NCI-H2227 treated with DMSO at 0.1 percent for 48 hours (cell line): ENCODE results near the gene MARCHF9.
"Not testable (repeated sequence)": the region's sequence is repeated elsewhere in the genome, so short reads cannot be mapped to it uniquely, and the experiment has no call there.

Experiments used
- DNase-seq: peaks from one replicate; lab custom pipeline; 2025; lab: John Stamatoyannopoulos, UW

MARCHF9 gene

DNA sequence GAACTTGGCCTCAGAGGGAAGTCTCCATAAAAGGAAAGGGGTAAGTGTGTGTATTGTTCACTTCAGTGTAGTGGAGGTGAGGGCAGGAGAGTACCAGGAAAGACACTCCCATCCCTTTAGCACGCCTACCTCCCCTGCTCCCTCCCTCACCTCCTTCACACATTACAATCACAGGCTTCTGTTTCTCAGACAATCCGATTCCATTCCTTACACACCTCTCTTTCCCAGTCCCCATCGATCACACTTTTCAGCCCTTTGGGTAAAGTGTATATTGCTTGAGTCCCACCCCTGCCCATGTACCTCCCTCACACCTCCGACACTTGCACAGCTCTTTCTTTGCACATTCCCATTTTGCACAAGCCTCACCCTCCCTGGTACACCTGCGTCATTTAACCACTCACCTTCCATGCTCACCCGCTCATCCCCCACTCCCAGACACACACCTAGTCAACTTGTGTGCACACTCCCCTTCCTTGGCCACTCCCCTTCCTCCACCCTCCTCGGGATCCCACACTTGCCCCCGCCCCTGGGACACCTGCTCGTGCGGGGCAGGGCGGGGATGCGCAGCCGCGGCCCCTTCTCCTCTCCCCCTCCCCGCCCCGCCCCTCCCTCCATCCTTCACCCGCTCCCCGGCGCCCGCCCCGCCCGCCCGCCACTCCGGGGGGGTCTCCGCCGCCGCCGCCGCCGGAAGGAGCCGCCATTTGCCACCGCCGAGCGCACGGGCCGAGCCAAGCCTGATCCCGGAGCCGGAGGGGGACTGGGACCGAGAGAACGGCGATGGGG is at the start of gene MARCHF9:
TSS of gene MARCHF9 (plus strand) at position 693 of the 783 bp plus-strand sequence. CDS start 426 bp downstream, outside the sequence.
- peak; percentile 66 for DNase-seq

- no peak for DNase-seq
These were observed 47.7 kb upstream of the MARCHF9 start for GRCh38 chr12:57707250-57707649.

GRCh38 chr12:57708296-57708695 is 46.6 kb upstream of the MARCHF9 start:
- no peak for DNase-seq

GRCh38 chr12:57712701-57713100 is 42.2 kb upstream of the MARCHF9 start:
- no peak for DNase-seq

DNA sequence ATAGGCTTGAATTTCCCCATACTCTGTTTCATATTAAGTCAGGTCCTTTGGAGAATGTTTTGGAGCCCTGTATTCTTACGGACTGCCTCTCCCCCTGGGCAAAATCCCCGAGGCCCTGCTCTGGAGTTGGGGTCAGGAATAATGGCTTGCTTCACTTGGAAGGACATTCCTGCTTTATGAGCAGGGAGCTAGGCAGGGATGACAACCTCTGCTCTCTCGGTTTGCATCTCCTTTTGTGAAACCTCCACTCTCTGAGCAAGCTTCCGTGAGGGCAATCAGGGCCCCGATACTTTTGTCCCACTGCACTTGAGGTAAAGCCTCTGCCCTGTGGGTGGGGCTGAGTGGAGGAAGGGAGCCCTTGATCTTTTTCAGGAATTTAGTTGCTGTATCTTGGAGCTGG is 41.7 kb upstream of the MARCHF9 start:
- DNase-seq: no peak

DNA sequence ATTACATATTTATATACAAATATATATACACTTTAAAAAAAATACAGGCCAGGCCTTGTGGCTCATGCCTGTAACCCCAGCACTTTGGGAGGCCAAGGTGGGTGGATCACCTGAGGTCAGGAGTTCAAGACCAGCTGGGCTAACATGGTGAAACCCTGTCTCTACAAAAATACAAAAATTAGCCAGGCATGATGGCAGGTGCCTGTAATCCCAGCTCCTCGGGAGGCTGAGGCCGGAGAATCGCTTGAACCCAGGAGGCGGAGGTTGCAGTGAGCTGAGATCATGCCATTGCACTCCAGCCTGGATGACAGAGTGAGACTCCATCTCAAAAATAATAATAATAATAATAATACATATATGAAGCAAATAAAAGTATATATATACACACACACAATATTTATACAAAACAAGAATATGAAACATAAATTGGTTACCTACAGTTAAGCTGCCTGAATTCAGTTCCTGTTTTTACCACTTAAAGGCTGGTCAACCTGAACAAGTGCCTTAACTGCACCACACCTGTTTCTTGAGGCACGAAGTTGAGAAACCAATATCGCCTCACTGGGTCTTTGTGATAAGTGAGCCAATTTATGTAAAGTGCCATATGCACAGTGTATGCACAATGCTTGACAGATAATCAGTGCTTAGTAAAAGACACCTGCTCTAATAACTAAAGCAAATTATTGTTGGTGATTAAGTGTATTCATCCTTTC is 39.7 kb upstream of the MARCHF9 start:
- DNase-seq: not testable (repeated sequence)

- DNase-seq: no peak
These were observed 39.1 kb upstream of the MARCHF9 start for GRCh38 chr12:57715786-57716185.

DNA sequence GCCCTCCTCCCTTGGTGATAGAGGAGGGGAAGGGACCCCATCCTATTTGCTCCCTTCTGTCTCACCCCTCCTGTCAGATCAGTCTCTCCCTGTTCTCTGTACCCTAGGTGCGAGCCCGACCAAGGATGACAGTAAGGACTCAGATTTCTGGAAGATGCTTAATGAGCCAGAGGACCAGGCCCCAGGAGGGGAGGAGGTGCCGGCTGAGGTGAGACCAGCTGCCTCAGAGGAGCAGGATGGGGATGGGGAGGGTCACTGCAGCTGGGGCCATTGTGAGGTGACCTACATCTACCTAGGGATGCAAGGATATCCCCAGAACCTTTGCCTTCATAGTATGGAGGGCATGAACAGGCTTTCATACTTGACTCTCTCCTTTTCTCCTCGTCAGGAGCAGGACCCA is 38.6 kb upstream of the MARCHF9 start:
- no peak for DNase-seq

DNA sequence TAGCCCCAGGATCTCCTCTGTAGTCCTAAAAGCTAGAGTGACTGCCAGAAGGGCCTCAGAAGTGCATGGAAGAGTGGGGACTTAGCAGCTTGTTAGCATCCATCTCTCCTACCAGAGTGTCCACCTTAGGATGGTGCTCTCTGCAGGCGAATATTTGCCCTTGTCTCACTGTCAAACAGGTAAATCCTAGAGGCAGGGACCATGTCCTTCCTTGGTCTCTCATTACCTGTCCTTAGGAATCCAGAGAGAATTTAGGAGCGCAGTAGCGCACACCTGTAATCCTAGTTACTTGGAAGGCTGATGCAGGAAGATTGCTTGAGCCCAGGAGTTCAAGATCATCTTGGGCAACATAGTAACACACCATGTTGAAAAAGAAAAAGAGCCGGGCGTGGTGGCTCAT is 37.8 kb upstream of the MARCHF9 start:
- no peak for DNase-seq

- DNase-seq: no peak
These were observed 36.9 kb upstream of the MARCHF9 start for GRCh38 chr12:57717846-57718640.

GRCh38 chr12:57718641-57719528 is 36.0 kb upstream of the MARCHF9 start:
- no peak for DNase-seq

GRCh38 chr12:57719777-57720605 is 34.9 kb upstream of the MARCHF9 start:
- no peak for DNase-seq

GRCh38 chr12:57720606-57721595 is 34.0 kb upstream of the MARCHF9 start:
- DNase-seq: no peak

- not testable (repeated sequence) for DNase-seq
These were observed 32.9 kb upstream of the MARCHF9 start for GRCh38 chr12:57721846-57722608.

- DNase-seq: no peak
These were observed 31.9 kb upstream of the MARCHF9 start for GRCh38 chr12:57722716-57723629.

DNA sequence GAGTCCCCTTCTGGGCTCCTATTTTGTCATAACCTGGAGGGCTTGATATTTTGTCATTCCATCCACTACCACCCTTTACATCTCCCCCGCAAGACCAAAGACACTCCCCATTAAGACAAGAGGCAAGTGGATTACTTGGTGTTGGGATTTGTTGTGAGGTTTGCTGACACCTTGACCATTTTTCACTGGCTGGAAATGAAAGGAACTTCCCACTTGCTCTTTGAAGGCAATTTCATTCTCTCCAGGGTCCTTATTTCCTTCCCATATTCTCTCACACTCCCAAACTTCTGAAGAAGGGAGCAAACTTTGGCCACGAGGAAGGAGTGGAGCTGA is 31.3 kb upstream of the MARCHF9 start:
- DNase-seq: no peak
